LNCAP (cell line): ENCODE measurements around the gene OR11H6.

ENCODE experiments used
- CTCF ChIP-seq: fragments of 450-650 bp; IDR thresholded peaks from 2 replicates; pipeline ENCODE4 v1.5.1; 2017; ENCODE audit warnings: mild to moderate bottlenecking

Gene OR11H6

DNA sequence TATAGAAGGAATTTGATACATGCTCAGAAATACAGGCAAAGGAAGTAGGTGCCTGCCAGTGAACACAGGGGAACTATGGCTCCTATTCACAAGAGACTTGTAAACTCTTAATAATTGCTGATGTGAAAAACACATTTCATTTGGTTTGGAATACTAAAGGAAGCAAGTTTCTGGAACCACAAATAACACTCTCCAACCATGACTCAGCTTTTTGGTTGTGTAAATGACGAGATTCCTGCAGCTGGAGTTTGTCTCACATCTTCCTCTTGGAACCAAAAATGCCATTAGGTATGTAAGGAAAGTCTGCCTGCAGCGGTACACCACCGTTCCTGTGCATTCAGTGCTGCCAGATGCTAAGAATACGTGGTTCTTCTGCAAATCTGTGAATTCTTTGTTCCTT is 4.5 kb upstream of the OR11H6 start:
- no peak for TF ChIP-seq CTCF

DNA sequence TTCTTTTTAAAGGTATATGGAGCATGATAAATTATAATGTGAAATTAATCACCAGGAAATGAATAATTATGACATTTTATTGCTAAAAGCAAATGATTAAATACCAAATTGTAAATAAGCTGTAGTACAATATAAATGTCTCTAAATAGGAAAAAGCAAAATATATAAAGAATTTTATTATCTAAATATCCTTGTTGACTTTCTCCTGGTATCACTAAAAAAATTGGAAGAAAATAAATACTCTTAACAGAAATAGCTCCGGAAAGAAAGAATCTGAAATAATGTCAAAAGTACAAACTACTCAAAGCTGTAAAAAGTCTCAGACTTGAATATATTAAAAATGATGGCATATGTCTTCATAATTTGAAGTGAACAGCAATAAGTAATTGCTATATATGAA is 5.2 kb downstream of the OR11H6 start, which contains the start of gene OR11H7:
TSS of gene OR11H7 (plus strand) at position 301 of the 400 bp plus-strand sequence.
- TF ChIP-seq CTCF: no peak

- peak; percentile 78 for TF ChIP-seq CTCF
Observed at GRCh38 chr14:20247646-20248246, 24.2 kb downstream of the OR11H6 start.

- TF ChIP-seq CTCF: no peak
Observed at GRCh38 chr14:20262642-20263128, 39.2 kb downstream of the OR11H6 start.

DNA sequence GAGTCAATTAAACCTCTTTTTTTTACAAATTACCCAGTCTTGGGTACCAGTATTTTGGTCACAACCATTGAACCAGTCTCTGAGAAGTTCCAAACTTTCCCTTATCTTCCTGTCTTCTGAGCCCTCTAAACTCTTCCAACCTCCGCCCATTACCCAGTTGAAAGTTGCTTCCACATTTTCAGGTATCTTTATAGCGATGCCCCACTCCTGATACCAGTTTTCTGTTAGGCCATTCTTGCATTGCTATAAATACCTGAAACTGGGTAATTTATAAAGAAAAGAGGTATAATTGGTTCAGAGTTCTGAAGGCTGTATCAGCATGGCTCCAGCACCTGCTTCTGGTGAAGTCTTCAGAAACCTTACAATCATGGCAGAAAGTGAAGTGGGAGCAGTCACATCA is 50.6 kb downstream of the OR11H6 start:
- no peak for TF ChIP-seq CTCF
